Trophoblast cell (in vitro differentiated cells and primary cell): Measurements from ENCODE around the gene CTNNA3.
A peak's percentile ranks its signal among the peaks of the same experiment; 100 is the strongest.

Experiments used
- DNase-seq, 2 donors: peaks; one replicate each; pipeline ENCODE4 v3.0.0-alpha.2; 2016
- H2AFZ ChIP-seq: 2 replicates; pipeline ENCODE4 v1.6.1; 2013; ENCODE audit warnings: low read length, moderate library complexity, mild to moderate bottlenecking; ENCODE audit not compliant: insufficient read depth, poor library complexity
- H2AK5ac ChIP-seq: 2 replicates; pipeline ENCODE4 v1.6.1; 2013; ENCODE audit warnings: mild to moderate bottlenecking, low read length
- H2BK120ac ChIP-seq: 2 replicates; pipeline ENCODE4 v1.6.1; 2013; ENCODE audit warnings: low read length, mild to moderate bottlenecking, moderate library complexity; ENCODE audit not compliant: insufficient read depth, poor library complexity
- H2BK12ac ChIP-seq: 2 replicates; pipeline ENCODE4 v1.6.1; 2013; ENCODE audit warnings: mild to moderate bottlenecking, low read length, moderate library complexity
- H2BK5ac ChIP-seq: 2 replicates; pipeline ENCODE4 v1.6.1; 2013; ENCODE audit warnings: low read length, low read depth, moderate library complexity, mild to moderate bottlenecking; ENCODE audit not compliant: poor library complexity
- H3K14ac ChIP-seq: 2 replicates; pipeline ENCODE4 v1.6.1; 2013; ENCODE audit warnings: mild to moderate bottlenecking, low read length
- H3K18ac ChIP-seq: 2 replicates; pipeline ENCODE4 v1.6.1; 2013; ENCODE audit warnings: mild to moderate bottlenecking, low read length
- H3K23ac ChIP-seq: 2 replicates; pipeline ENCODE4 v1.6.1; 2013; ENCODE audit warnings: low read length
- H3K27ac ChIP-seq: 2 replicates; pipeline ENCODE4 v1.5.1; 2013; ENCODE audit warnings: low read depth, mild to moderate bottlenecking, inconsistent platforms, low read length, moderate library complexity
- H3K27me3 ChIP-seq: 2 replicates; pipeline ENCODE4 v1.6.1; 2013; ENCODE audit warnings: inconsistent platforms, mild to moderate bottlenecking, low read length, moderate library complexity; ENCODE audit not compliant: insufficient read depth
- H3K36me3 ChIP-seq, 2 experiments: 1 replicate in 1 of 2; 2 replicates in 1 of 2; pipeline ENCODE4 v1.6.1; 2013; ENCODE audit warnings: low read length in 2 of 2, mild to moderate bottlenecking in 2 of 2, moderate library complexity in 1 of 2; ENCODE audit not compliant: insufficient read depth in 2 of 2, control insufficient read depth in 1 of 2
- H3K4ac ChIP-seq: 2 replicates; pipeline ENCODE4 v1.6.1; 2013; ENCODE audit warnings: low read depth, mild to moderate bottlenecking, low read length, moderate library complexity
- H3K4me1 ChIP-seq, 2 experiments: 1 replicate in 1 of 2; 2 replicates in 1 of 2; pipeline ENCODE4 v1.6.1; 2013; ENCODE audit warnings: low read length in 2 of 2, mild to moderate bottlenecking in 2 of 2, moderate library complexity in 1 of 2; ENCODE audit not compliant: insufficient read depth in 2 of 2, control insufficient read depth in 1 of 2
- H3K4me2 ChIP-seq: 2 replicates; pipeline ENCODE4 v1.6.1; 2013; ENCODE audit warnings: inconsistent platforms, mild to moderate bottlenecking, low read length, moderate library complexity
- H3K4me3 ChIP-seq: 2 replicates; pipeline ENCODE4 v1.5.1; 2013; ENCODE audit warnings: mild to moderate bottlenecking, low read depth, low read length, inconsistent platforms
- H3K79me1 ChIP-seq: one replicate; pipeline ENCODE4 v1.6.1; 2013; ENCODE audit warnings: low read length
- H3K79me2 ChIP-seq: 2 replicates; pipeline ENCODE4 v1.6.1; 2013; ENCODE audit warnings: low read length, mild to moderate bottlenecking; ENCODE audit not compliant: control insufficient read depth, insufficient read depth, poor library complexity
- H3K9ac ChIP-seq: 2 replicates; pipeline ENCODE4 v1.6.1; 2013; ENCODE audit warnings: mild to moderate bottlenecking, low read length
- H3K9me3 ChIP-seq: 2 replicates; pipeline ENCODE4 v1.6.1; 2013; ENCODE audit warnings: low read depth, mild to moderate bottlenecking, control low read depth, inconsistent platforms, low read length; ENCODE audit not compliant: insufficient read depth
- H4K12ac ChIP-seq: 2 replicates; pipeline ENCODE4 v1.6.1; 2013; ENCODE audit warnings: low read depth, mild to moderate bottlenecking, low read length, moderate library complexity
- H4K8ac ChIP-seq: 2 replicates; pipeline ENCODE4 v1.6.1; 2013; ENCODE audit warnings: low read depth, mild to moderate bottlenecking, low read length, moderate library complexity
- H4K91ac ChIP-seq: one replicate; pipeline ENCODE4 v1.6.1; 2013; ENCODE audit warnings: low read depth, mild to moderate bottlenecking, low read length, moderate library complexity
- WGBS: extraction: QIAGEN DNeasy Blood & Tissue Kit; methylation state at CpG from one replicate; pipeline ENCODE4 v1.1.7; 2013; ENCODE audit warnings: missing lambda C conversion rate; ENCODE audit not compliant: insufficient read length, insufficient coverage; ENCODE audit errors: extremely low coverage; 5-methylcytosine and 5-hydroxymethylcytosine counted together

The CTNNA3 gene

DNA sequence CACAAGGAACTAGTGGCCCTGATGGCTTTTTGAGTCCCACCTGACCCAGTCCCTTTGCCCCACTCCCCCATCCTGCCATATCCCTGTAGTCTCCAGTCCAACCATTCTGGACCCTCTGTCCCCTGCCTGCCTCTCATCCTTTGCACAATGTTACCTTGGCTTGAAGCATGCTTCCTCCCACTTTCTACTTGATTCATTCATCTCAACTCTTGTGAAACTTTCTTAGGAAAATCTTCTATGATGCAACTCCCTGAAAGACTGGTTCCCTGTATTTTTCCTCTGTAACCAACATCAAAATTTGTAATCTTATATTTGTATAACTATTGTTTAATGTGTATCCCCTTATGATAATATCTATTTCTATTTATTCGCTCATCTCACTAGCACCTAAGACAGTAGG lies 618.6 kb downstream of the CTNNA3 start:
- Histone ChIP-seq H3K27ac (no peak overlapping the region), H3K4me1 (no peaks in the 10 kb centered on the region), H2AFZ (no peak overlapping the region), H3K79me2 (no peaks in the 10 kb centered on the region), H4K8ac (no peak overlapping the region), H4K91ac (no peak overlapping the region), H3K79me1 (no peaks in the 10 kb centered on the region), H3K14ac (no peak overlapping the region), H3K18ac (no peak overlapping the region), H3K4ac (no peak overlapping the region), H3K23ac (no peak overlapping the region), H3K9me3 (no peaks in the 10 kb centered on the region), H2AK5ac (no peak overlapping the region), H4K12ac (no peak overlapping the region), H3K36me3 (no peaks in the 10 kb centered on the region), H3K4me2 (no peak overlapping the region), H2BK12ac (no peak overlapping the region), H3K4me3 (no peak overlapping the region), H2BK5ac (no peak overlapping the region), H3K27me3 (no peaks in the 10 kb centered on the region), H2BK120ac (no peak overlapping the region), H3K9ac (no peak overlapping the region)
- WGBS = no CpG with 5 or more reads among the region's 1 CpG
- peak in 1 of 2 donors; percentile 15 for DNase-seq

DNA sequence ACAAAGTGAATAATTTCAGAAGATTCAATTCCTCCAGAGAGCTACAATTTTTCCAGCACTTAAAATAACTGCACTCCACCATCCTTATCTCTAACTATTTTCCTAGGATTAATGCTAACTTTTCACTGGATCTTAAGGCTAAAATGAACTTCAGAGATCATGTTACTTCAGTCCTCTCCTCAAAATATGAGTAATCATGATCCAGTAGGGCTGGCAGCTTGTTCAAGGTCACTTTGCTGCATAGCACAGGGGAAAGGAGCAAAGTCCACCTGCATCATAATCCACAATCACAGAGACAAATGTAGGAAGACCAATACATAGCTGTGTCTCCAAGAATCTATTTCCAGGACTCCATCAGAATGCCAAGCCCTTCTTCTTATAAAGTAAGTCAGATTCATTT lies 619.9 kb downstream of the CTNNA3 start:
- no peak overlapping the region for H3K14ac ChIP-seq
- H2BK12ac ChIP-seq = no peak overlapping the region
- H3K23ac ChIP-seq = no peak overlapping the region
- H2BK120ac ChIP-seq = no peak overlapping the region
- H3K9ac ChIP-seq = no peak overlapping the region
- no peak overlapping the region for H2AFZ ChIP-seq
- no peak overlapping the region for H4K8ac ChIP-seq
- H3K79me1 ChIP-seq = no peaks in the 10 kb centered on the region
- no peaks in the 10 kb centered on the region for H3K4me1 ChIP-seq
- H3K4me2 ChIP-seq = no peak overlapping the region
- H2AK5ac ChIP-seq = no peak overlapping the region
- DNase-seq = no peak
- H3K4ac ChIP-seq = no peak overlapping the region
- no peak overlapping the region for H4K12ac ChIP-seq
- H2BK5ac ChIP-seq = no peak overlapping the region
- H3K9me3 ChIP-seq = no peaks in the 10 kb centered on the region
- H3K27ac ChIP-seq = no peak overlapping the region
- H3K36me3 ChIP-seq = no peaks in the 10 kb centered on the region
- no peaks in the 10 kb centered on the region for H3K79me2 ChIP-seq
- no peaks in the 10 kb centered on the region for H3K27me3 ChIP-seq
- H3K18ac ChIP-seq = no peak overlapping the region
- no peak overlapping the region for H4K91ac ChIP-seq
- no peak overlapping the region for H3K4me3 ChIP-seq

DNA sequence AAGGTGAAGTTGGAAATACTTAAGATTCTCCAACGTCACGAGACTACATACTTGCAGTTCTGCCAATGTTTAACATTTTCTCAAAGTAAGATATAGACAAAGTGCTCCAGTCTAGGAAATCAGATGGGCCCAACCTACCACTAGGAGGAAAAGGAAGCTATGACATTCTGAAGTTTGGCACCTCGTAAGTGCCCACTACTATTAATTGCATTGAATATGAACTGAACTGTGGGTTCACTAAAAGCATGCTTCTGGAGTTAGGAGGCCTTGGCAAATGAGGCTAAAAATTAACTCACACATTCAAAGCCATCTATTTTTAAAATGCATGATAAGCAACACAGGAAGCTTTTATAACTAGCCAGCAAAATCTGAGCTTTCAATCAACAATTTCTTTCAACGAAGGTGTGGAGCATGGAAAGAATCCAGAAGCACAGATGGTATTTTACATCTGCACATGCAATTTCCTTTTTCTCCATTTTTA lies 620.5 kb downstream of the CTNNA3 start:
- H3K14ac ChIP-seq = no peak overlapping the region
- H3K27me3 ChIP-seq = no peaks in the 10 kb centered on the region
- H2AK5ac ChIP-seq = no peak overlapping the region
- WGBS = no CpG with 5 or more reads among the region's 4 CpGs
- no peaks in the 10 kb centered on the region for H3K9me3 ChIP-seq
- no peaks in the 10 kb centered on the region for H3K4me1 ChIP-seq
- no peak overlapping the region for H2BK120ac ChIP-seq
- H2BK5ac ChIP-seq = no peak overlapping the region
- no peak overlapping the region for H4K12ac ChIP-seq
- H3K18ac ChIP-seq = no peak overlapping the region
- H3K4me2 ChIP-seq = no peak overlapping the region
- no peak overlapping the region for H2BK12ac ChIP-seq
- H3K9ac ChIP-seq = no peak overlapping the region
- H3K36me3 ChIP-seq = no peaks in the 10 kb centered on the region
- H4K91ac ChIP-seq = no peak overlapping the region
- no peaks in the 10 kb centered on the region for H3K79me2 ChIP-seq
- no peaks in the 10 kb centered on the region for H3K79me1 ChIP-seq
- peak in 1 of 2 donors; percentile 47 for DNase-seq
- no peak overlapping the region for H3K23ac ChIP-seq
- no peak overlapping the region for H3K4ac ChIP-seq
- H2AFZ ChIP-seq = no peak overlapping the region
- H3K4me3 ChIP-seq = no peak overlapping the region
- H4K8ac ChIP-seq = no peak overlapping the region
- H3K27ac ChIP-seq = no peak overlapping the region

- H3K4me1 ChIP-seq = no peaks in the 10 kb centered on the region
- DNase-seq = no peak
- H3K18ac ChIP-seq = no peak overlapping the region
- H3K4me3 ChIP-seq = no peak overlapping the region
- no peak overlapping the region for H2BK12ac ChIP-seq
- H2AK5ac ChIP-seq = no peak overlapping the region
- no peak overlapping the region for H3K4me2 ChIP-seq
- WGBS = no CpG with 5 or more reads among the region's 1 CpG
- H3K79me2 ChIP-seq = no peaks in the 10 kb centered on the region
- H4K8ac ChIP-seq = no peak overlapping the region
- no peak overlapping the region for H2AFZ ChIP-seq
- no peak overlapping the region for H3K23ac ChIP-seq
- no peak overlapping the region for H3K14ac ChIP-seq
- no peak overlapping the region for H2BK120ac ChIP-seq
- no peaks in the 10 kb centered on the region for H3K36me3 ChIP-seq
- H4K12ac ChIP-seq = no peak overlapping the region
- no peak overlapping the region for H4K91ac ChIP-seq
- H3K27me3 ChIP-seq = no peaks in the 10 kb centered on the region
- H2BK5ac ChIP-seq = no peak overlapping the region
- H3K27ac ChIP-seq = no peak overlapping the region
- H3K9ac ChIP-seq = no peak overlapping the region
- no peaks in the 10 kb centered on the region for H3K9me3 ChIP-seq
- H3K79me1 ChIP-seq = no peaks in the 10 kb centered on the region
- H3K4ac ChIP-seq = no peak overlapping the region
Measured at GRCh38 chr10:67072654-67073053, 623.3 kb downstream of the CTNNA3 start.
